HG02571 (cell line): ENCODE data around the gene DCHS2.

Experiments used
- ATAC-seq: cut with Tn5 transposase; IDR thresholded peaks from one replicate; pipeline ENCODE4 v1.9.1; 2021; ENCODE audit warnings: mild to moderate bottlenecking, moderate library complexity; ENCODE audit not compliant: unreplicated experiment

Gene DCHS2

DNA sequence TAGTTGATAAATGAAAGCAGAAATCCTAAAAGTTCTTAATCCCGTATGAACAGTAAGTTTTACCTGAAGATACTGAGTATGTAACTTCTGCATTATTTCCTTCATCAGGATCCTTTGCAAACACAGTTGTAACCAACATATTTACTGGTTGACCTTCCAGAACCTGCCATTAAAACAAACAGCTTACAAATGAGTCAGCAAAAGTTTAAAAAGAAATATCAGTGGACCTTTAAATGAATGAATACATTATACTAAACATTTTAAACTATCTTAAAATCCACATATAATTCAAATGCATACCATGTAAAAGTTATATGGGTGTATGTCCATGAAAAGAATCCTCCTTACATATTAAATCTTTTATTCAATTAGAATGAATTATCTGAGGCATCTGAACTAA lies 163.6 kb downstream of the DCHS2 start:
- no peak for ATAC-seq

DNA sequence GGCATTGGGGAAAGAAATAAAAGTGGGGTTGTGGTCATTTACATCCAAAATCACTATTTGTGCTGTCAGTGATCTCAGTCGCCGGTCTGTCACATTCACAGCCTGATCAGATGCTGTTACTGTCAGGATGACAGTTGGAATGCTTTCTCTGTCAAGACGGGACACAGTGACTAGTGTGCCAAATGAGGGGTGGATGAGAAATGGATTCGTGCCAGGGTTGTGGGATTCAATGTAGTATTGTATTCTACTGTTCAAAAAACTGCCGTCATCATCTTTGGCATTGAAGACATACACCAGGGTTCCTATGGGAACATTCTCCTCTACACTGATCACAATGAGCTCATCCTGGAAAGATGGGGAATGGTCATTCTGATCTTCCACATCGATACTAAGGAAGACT lies 171.1 kb downstream of the DCHS2 start:
- no peak for ATAC-seq

GRCh38 chr4:154319736-154320135 lies 171.9 kb downstream of the DCHS2 start:
- no peak for ATAC-seq

GRCh38 chr4:154317201-154317999 lies 174.2 kb downstream of the DCHS2 start:
- no peak for ATAC-seq

DNA sequence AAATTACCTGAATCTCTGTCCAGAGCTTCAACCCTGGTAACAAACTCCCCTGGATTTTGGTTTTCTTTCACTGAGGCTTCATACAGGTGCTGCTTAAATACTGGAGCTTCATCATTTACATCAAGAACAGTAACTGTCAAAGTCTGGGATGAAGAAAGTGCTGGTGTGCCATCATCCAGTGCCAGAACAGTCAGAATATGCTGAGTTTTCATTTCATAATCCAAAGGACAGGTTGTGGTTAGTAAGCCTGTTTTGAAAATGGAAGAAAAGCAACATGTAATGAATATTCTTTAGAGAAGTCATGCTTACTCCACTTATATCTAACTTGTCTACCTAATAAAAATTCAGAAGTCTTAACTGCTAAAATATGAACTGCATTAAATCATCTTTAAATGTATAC lies 175.9 kb downstream of the DCHS2 start:
- no peak for ATAC-seq

GRCh38 chr4:154314248-154314647 lies 177.4 kb downstream of the DCHS2 start:
- no peak for ATAC-seq

DNA sequence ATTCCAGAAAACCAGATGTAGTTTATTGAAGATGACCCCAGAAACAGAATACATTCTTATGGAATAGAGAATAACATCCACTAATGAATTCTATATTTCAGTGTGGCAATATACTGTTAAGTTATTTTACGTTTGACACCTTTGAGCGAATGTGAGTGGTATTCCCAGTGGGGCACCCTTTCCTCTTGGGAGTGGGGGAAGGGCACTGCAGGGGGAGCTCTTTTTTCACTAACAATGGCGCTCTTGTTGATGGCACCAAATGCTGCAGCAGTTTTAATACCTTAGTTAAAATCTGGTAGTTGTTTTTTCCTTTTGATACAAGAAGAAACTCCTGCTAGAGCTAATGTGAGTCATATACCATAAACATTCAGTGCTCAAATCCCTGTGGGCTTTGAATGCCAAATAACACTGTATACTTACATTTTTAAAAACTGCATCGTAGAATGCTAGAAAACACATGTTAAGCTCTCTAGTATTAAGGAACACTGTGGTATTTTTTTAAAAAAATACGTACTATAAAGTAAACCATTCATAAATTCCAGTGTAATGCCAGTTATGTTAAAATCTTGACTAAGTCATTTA lies 178.5 kb downstream of the DCHS2 start:
- no peak for ATAC-seq

DNA sequence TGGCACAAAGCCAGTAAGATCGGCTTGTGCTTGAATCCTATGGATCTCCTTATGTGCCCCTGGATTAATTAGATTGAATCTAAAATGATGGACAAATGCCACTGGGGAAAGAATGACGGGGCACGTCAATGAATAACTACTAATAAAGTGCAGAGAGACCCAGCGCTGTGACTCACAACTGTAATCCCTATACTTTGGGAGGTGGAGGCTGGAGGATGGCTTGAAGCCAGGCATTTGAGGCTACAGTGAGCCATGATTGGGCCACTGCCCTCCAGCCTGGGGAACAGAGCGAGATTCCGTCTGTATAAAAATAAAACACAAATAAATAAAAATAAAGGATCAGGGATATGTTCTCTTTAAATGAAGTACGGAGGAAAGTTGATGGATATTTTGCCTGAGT lies 179.4 kb downstream of the DCHS2 start:
- ATAC-seq = no peak

GRCh38 chr4:154310578-154310977 lies 181.0 kb downstream of the DCHS2 start:
- ATAC-seq = no peak

DNA sequence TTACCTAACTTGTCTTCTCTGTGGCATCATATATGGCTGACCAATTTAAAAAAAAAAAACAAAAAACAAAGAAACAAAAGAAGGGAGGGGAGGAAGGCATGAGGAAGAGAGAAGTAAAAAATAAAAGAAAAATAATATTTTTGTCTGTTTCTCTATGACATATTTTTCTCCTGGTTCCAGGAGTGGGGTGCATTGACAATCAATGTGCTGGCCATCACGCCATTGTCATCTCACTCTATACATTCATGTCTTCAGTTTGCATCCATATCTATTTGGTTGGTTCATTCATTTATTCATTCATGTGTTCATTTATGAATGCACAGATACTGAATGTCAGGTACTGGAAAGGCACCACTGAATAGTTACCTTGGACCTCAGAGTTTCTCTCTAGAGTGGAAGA lies 183.4 kb downstream of the DCHS2 start:
- ATAC-seq = no peak

DNA sequence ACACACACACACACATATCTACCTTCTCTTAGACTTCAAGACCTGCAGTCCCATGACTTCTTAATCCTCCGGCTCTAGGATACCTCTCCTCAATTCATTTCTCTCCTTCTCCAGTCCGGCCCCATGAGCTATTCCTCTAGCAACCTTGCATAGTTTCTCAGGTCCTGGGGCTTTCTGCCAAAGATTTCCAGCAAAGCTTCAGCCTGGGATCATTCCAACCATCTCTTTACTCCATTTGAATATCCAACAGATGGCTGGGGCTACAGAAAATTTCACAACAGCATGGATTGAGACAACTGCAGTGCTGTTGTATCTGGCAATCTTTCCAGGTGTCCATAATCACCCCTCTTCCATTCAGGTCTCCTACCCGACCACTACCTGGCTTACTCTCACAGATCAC lies 184.1 kb downstream of the DCHS2 start:
- ATAC-seq = no peak

DNA sequence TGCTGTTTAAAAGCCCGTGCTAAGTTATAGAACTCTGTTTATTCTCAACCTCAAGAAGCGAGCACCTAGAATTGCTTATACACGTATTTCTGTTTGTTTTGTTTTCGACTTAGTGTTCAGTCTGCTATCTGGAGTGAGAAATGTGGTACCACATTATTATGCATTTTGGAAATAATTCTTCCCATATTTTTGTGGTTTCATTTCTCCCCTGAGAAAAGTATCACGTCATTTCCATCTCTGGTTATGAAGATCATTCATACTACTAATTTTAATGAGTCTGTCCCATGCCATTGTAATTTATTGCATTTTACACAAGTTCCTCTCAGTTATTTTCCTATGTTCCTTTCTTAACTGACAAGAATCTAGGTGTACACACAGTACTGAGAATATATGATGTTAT lies 186.0 kb downstream of the DCHS2 start:
- no peak for ATAC-seq

DNA sequence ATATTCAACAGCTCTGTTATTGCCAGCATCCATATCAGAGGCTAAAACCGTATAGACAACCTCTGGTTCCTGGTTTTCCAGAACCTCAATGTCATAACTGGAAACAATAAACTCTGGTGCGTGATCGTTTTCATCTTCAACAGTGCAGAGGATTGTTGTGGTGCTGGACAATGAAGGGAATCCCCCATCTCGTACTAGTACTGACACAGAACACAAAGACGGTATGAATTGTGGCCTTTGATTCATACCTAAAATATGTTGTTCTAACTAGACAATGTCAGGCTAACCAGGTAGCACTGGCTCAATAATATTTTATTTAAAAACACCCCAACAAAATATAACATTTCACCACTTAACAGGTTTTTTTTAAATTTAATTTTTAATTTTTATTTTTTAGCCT lies 186.9 kb downstream of the DCHS2 start:
- no peak for ATAC-seq

DNA sequence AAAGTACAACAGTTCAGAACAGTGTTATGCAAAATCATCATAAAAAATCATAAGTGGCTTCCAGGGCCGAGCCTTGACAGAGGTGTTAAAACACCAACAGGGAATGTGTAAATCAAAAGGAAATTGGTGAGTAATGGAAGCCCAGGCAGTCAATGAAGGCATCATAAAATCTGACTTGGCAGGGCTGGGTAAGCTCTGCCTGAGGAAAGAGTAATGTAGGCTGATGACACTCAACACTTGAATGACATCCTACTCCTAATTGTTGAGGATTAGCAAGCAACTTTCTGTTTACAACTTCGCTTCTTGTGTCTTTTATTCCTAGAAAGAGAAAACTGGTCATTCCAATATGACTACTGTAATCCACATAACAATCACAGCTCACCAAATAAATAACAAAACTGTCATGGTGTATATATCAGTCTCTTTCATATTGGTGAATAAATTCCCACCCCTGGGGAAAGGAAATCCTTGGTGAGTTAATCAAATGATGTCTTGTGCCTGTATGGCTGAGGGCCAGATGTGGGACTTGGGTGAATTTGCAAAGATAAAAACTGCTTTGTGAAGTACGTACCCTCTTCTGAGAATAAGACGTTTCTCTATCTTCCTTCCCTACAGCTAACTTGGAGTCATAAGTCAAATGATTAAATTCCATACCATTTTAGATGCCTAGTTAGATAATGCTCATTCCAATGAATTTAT lies 196.8 kb downstream of the DCHS2 start:
- ATAC-seq = no peak

DNA sequence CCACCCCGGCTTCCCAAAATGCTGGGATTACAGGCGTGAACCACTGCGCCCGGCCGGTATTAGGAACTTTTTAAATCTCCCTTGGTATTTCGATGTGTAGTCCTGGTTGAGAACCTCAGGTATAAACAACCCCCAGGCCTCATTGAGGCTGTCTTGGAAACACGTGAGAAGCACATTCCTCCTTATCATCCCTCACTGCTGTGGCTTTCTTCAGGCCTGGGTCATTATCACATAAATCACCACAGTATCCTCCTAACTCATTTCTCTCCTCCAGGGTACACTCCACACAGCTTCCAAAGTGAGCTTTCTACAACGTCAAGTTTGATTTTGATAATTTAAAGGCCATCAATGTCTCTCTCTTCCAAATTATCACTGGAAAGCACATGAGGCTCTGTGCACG lies 198.2 kb downstream of the DCHS2 start:
- no peak for ATAC-seq

- ATAC-seq = no peak
Measured at GRCh38 chr4:154292589-154292988, 199.0 kb downstream of the DCHS2 start.

- no peak for ATAC-seq
Measured at GRCh38 chr4:154277172-154277571, 214.4 kb downstream of the DCHS2 start.

DNA sequence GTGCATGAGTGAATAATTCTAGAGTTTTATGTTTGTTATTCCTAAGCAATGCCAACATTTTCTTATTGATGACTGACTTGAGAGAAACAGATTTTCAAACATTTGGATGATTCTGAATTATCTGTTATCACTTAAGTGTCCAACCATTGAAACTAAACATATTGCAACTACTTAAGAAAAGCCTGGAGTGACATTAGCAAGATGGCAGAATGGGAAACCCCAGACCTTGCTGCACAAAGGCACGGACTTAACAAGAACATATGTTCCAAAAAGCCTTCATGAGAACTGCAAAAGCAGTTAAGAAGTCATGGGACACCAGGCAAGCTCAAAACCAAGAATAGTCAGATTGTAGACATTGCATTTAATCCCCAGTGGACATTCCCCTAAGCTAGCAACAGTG lies 215.1 kb downstream of the DCHS2 start:
- ATAC-seq = no peak

DNA sequence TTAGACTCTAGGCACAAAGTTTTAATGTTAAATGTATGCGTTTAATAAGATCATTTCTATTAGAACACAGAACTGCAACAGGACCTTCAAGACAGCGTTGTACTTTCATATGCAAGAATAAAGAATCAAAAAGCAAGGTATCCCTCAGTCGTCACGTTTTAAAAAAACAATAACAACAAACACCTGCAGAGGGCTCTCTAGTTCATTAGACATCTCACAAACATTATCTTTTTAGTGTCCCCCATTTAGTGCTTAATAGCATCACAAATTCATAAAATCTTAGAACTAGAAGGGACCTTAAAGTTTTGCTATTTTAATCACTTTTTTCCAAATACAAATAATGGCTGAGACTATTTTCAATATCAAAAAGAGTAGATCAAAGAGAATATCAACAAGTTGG lies 236.6 kb downstream of the DCHS2 start:
- no peak for ATAC-seq

DNA sequence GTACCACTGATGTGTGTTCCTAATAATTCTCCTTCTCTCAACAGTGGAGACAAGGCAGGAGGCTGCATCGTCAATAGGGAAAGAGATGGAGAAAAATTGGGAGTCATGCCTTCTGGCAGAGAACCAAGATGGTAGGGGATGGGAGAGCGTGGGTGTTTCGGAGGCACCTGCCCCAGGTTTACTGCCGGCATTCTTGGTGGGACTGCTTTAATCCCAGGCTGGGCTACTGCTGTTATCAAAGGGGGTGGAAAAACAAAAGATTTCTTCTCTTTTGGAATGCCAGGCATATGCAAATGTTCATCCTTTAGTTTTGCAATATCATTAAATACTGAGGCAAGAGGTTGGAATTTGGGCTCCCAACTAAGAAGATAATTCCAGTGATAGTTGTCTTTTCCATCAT lies 257.0 kb downstream of the DCHS2 start:
- ATAC-seq = no peak

DNA sequence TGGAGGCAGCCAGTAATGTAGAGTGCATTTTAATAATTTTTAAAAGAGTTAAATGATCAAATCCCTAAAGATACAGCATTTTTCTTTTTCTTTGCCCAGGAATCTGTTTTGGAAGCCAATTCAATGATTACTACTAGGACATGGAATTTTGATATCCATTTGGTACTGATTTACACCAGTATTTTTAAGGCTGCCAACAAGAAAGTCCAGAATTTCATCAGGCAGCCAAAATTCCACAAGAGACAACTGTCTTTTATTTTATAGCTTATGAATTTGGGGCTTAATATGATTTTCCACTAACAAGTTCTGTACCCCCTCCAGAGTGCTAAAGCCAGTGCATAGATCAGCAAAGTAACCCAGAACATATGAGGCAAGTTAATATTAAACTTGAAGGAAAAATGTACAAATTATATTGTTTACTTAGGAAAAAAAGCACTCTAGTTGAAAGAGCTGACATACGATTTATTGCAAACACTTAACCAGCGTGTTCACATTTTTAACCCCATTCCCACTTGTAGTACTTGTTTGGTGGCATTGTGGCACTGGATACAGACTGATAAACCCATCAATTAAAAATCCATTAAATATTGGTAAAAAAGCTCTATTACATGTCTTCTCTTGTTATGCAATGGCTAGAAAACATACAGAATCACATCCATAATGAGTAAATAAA lies 259.7 kb downstream of the DCHS2 start:
- no peak for ATAC-seq

- no peak for ATAC-seq
Measured at GRCh38 chr4:154230723-154231122, 260.9 kb downstream of the DCHS2 start.
